Calu3 (cell line): Measurements from ENCODE around the gene OBP2B. TPM values are rescaled to one million over a fixed set of nuclear protein-coding genes. Genes with fewer than 3 reads are reported as not detected.

Experiments used
- BruUV-seq: library from RNA; stranded (reverse); fragments of 400-500 nt; replicated peaks from 2 replicates; lab custom pipeline; 2021; lab: Mats Ljungman, UMichigan
- CTCF ChIA-PET: fragments of 300-600 bp; sonication (Branson Sonifier 250); formaldehyde crosslinking; loops from one replicate; lab custom pipeline; 2022; ENCODE audit warnings: antibody characterized with exemption; lab: Charles Lee
- DNase-seq: peaks from one replicate; pipeline ENCODE4 v3.0.0; 2022
- H3K27ac Mint-ChIP-seq: one replicate; pipeline ENCODE4 v1.8.0; 2022; ENCODE audit warnings: mixed read lengths; ENCODE audit not compliant: unreplicated experiment
- H3K27me3 Mint-ChIP-seq: one replicate; pipeline ENCODE4 v1.8.0; 2022; ENCODE audit warnings: mixed read lengths; ENCODE audit not compliant: unreplicated experiment
- H3K36me3 Mint-ChIP-seq: one replicate; pipeline ENCODE4 v1.8.0; 2022; ENCODE audit warnings: mild to moderate bottlenecking, moderate library complexity, mixed read lengths; ENCODE audit not compliant: insufficient read depth, unreplicated experiment
- H3K4me1 Mint-ChIP-seq: one replicate; pipeline ENCODE4 v1.8.0; 2022; ENCODE audit warnings: mild to moderate bottlenecking, low read depth, mixed read lengths; ENCODE audit not compliant: unreplicated experiment
- H3K4me3 Mint-ChIP-seq: one replicate; pipeline ENCODE4 v1.8.0; 2022; ENCODE audit warnings: mild to moderate bottlenecking, low read depth, moderate library complexity, mixed read lengths; ENCODE audit not compliant: unreplicated experiment
- H3K9me3 Mint-ChIP-seq: one replicate; pipeline ENCODE4 v1.8.0; 2022; ENCODE audit warnings: low read depth, mixed read lengths; ENCODE audit not compliant: unreplicated experiment
- intact Hi-C: fragments of 100-400 bp; cut with micrococcal nuclease; formaldehyde crosslinking; loops from one replicate; pipeline ENCODE4 v1.10.0; 2022; ENCODE audit not compliant: unreplicated experiment
- total RNA-seq: library from RNA; stranded (reverse); gene quantifications from 2 replicates; pipeline ENCODE4 v1.2.3, GENCODE V29; 2022
- TF ChIP-seq, protein P1 (sequence below): fragments of 200-600 bp; IDR thresholded peaks from one replicate; pipeline ENCODE4 v1.8.0; 2022; ENCODE audit warnings: antibody characterized with exemption; ENCODE audit not compliant: unreplicated experiment

The OBP2B gene
- total RNA-seq, 1 experiment from 2014 or later = not detected

- H3K27ac Mint-ChIP-seq = no peak overlapping the region
- DNase-seq = no peak
- TF ChIP-seq, protein P1, sequence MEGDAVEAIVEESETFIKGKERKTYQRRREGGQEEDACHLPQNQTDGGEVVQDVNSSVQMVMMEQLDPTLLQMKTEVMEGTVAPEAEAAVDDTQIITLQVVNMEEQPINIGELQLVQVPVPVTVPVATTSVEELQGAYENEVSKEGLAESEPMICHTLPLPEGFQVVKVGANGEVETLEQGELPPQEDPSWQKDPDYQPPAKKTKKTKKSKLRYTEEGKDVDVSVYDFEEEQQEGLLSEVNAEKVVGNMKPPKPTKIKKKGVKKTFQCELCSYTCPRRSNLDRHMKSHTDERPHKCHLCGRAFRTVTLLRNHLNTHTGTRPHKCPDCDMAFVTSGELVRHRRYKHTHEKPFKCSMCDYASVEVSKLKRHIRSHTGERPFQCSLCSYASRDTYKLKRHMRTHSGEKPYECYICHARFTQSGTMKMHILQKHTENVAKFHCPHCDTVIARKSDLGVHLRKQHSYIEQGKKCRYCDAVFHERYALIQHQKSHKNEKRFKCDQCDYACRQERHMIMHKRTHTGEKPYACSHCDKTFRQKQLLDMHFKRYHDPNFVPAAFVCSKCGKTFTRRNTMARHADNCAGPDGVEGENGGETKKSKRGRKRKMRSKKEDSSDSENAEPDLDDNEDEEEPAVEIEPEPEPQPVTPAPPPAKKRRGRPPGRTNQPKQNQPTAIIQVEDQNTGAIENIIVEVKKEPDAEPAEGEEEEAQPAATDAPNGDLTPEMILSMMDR = no peak
- no peaks in the 10 kb centered on the region for H3K9me3 Mint-ChIP-seq
- CTCF ChIA-PET = interaction anchor here (0.7 kb wide), 1 partner anchor 892 kb away, joined by 3 read pairs; no protein-coding TSS in a partner anchor
- no peak overlapping the region for H3K4me3 Mint-ChIP-seq
- H3K4me1 Mint-ChIP-seq = peaks cover 15% of the 10 kb centered on the region
- peaks cover 4% of the 10 kb centered on the region for H3K36me3 Mint-ChIP-seq
- BruUV-seq = no TSS peak
- intact Hi-C loops = no loop called here
- H3K27me3 Mint-ChIP-seq = no peaks in the 10 kb centered on the region
Observed at GRCh38 chr9:133248726-133249295, 39.8 kb upstream of the OBP2B start.

- CTCF ChIA-PET = no interaction called here
- no peak for DNase-seq
- intact Hi-C loops = no loop called here
- Mint-ChIP-seq H3K27ac (no peak overlapping the region), H3K4me1 (peaks cover 15% of the 10 kb centered on the region), H3K4me3 (no peak overlapping the region), H3K27me3 (no peaks in the 10 kb centered on the region), H3K36me3 (peaks cover 4% of the 10 kb centered on the region), H3K9me3 (no peaks in the 10 kb centered on the region)
- TF ChIP-seq, protein P1 = no peak
- no TSS peak for BruUV-seq
Observed at GRCh38 chr9:133247632-133248031, 38.6 kb upstream of the OBP2B start.

- H3K36me3 Mint-ChIP-seq = no peaks in the 10 kb centered on the region
Observed at GRCh38 chr9:133246991-133247390, 37.9 kb upstream of the OBP2B start.

DNA sequence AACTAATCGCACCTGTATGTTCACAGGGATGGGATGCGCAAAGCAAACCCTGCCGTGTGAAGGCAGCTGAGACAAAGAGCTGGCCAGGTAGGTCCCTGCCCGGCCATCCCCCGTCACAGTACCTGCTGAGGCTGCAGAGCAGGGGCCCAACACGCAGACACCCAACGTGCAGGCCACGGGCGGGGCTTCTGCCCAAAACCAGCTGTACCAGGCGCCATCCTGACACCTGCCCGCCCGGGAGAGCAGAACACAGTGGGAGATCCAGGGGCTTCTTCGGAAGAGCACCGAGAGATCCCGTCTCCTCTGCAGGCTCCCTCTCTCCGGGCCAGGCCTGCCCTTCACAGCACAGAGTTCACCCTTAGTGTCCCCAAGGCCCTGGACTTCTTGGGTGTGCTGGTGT is 37.5 kb upstream of the OBP2B start:
- CTCF ChIA-PET = no interaction called here
- Mint-ChIP-seq H3K27ac (no peak overlapping the region), H3K27me3 (no peaks in the 10 kb centered on the region), H3K36me3 (no peaks in the 10 kb centered on the region), H3K9me3 (no peaks in the 10 kb centered on the region), H3K4me1 (peaks cover 15% of the 10 kb centered on the region), H3K4me3 (no peak overlapping the region)
- no peak for DNase-seq
- intact Hi-C loops = no loop called here
- TF ChIP-seq, protein P1 = no peak
- BruUV-seq = no TSS peak

More at GRCh38 chr9:133246991-133247390, 37.9 kb upstream of the OBP2B start:
- intact Hi-C loops = no loop called here
- Mint-ChIP-seq H3K9me3 (no peaks in the 10 kb centered on the region), H3K27me3 (no peaks in the 10 kb centered on the region), H3K4me1 (peaks cover 15% of the 10 kb centered on the region), H3K27ac (no peak overlapping the region), H3K4me3 (no peak overlapping the region)
- no TSS peak for BruUV-seq
- no peak for DNase-seq
- TF ChIP-seq, protein P1 = no peak
- CTCF ChIA-PET = no interaction called here
